Naive thymus-derived CD4-positive, alpha-beta T cell (primary cell): ENCODE results near the gene LBX2. TPM values are rescaled to one million over a fixed set of nuclear protein-coding genes. Genes with fewer than 3 reads are reported as not detected.

ENCODE experiments used
- ATAC-seq: fragments of 150-1000 bp; cut with Tn5 transposase; 2 replicates; pipeline ENCODE4 v1.10.0; 2021; ENCODE audit warnings: mild to moderate bottlenecking, moderate library complexity
- CTCF ChIA-PET: fragments of 350-600 bp; sonication (Branson Sonifier 250); formaldehyde crosslinking; loops from one replicate; lab custom pipeline; 2021; ENCODE audit warnings: antibody characterized with exemption; lab: Charles Lee
- POLR2A ChIA-PET: fragments of 350-600 bp; sonication (Branson Sonifier 250); formaldehyde crosslinking; loops from one replicate; lab custom pipeline; 2021; ENCODE audit warnings: antibody characterized with exemption, inconsistent platforms; lab: Charles Lee
- DNase-seq, 9 donors: peaks; one replicate each; pipeline versions ENCODE4 v3.0.0 to v3.0.0-alpha.2; 2020 to 2022; ENCODE audit warnings: mixed read lengths in 1 of 9
- H3K27ac ChIP-seq: one replicate; pipeline ENCODE4 v1.7.0; 2013; ENCODE audit warnings: mild to moderate bottlenecking, low read depth, low read length, moderate library complexity
- H3K27me3 ChIP-seq, 2 donors: one replicate each; pipeline ENCODE4 v1.7.0; 2013; ENCODE audit warnings: low read length in 2 of 2, mild to moderate bottlenecking in 2 of 2, moderate library complexity in 2 of 2; ENCODE audit not compliant: control insufficient read depth in 2 of 2, insufficient read depth in 2 of 2
- H3K36me3 ChIP-seq, 3 experiments: 1 replicate in 2 of 3; 2 replicates in 1 of 3; pipeline ENCODE4 v1.7.0; 2013; ENCODE audit warnings: low read length in 3 of 3, mild to moderate bottlenecking in 3 of 3, moderate library complexity in 1 of 3; ENCODE audit not compliant: insufficient read depth in 3 of 3, control insufficient read depth in 2 of 3
- H3K4me1 ChIP-seq, 2 donors: one replicate each; pipeline ENCODE4 v1.7.0; 2013; ENCODE audit warnings: low read length in 2 of 2, mild to moderate bottlenecking in 2 of 2, moderate library complexity in 1 of 2; ENCODE audit not compliant: control insufficient read depth in 2 of 2, insufficient read depth in 2 of 2
- H3K4me3 ChIP-seq: 2 replicates; pipeline ENCODE4 v1.7.0; 2013; ENCODE audit warnings: mild to moderate bottlenecking, low read length
- H3K9me3 ChIP-seq, 3 experiments: 1 replicate in 2 of 3; 2 replicates in 1 of 3; pipeline ENCODE4 v1.7.0; 2013; ENCODE audit warnings: low read length in 3 of 3; ENCODE audit not compliant: control insufficient read depth in 2 of 3
- H3K27ac Mint-ChIP-seq, 9 donors: one replicate each; pipeline ENCODE4 v1.8.0; 2020 to 2022; ENCODE audit warnings: mixed read lengths in 9 of 9, mild to moderate bottlenecking in 8 of 9, moderate library complexity in 5 of 9, inconsistent platforms in 2 of 9
- H3K27me3 Mint-ChIP-seq, 5 donors: one replicate each; pipeline ENCODE4 v1.8.0; 2021 to 2022; ENCODE audit warnings: mixed read lengths in 5 of 5, mild to moderate bottlenecking in 1 of 5
- H3K36me3 Mint-ChIP-seq, 5 donors: one replicate each; pipeline ENCODE4 v1.8.0; 2020 to 2022; ENCODE audit warnings: mixed read lengths in 5 of 5, mild to moderate bottlenecking in 3 of 5, inconsistent platforms in 1 of 5
- H3K4me1 Mint-ChIP-seq, 7 donors: one replicate each; pipeline ENCODE4 v1.8.0; 2020 to 2022; ENCODE audit warnings: mixed read lengths in 7 of 7, mild to moderate bottlenecking in 3 of 7, inconsistent platforms in 1 of 7
- H3K4me3 Mint-ChIP-seq, 10 donors: one replicate each; pipeline ENCODE4 v1.8.0; 2020 to 2022; ENCODE audit warnings: mild to moderate bottlenecking in 10 of 10, mixed read lengths in 10 of 10, moderate library complexity in 6 of 10, inconsistent platforms in 2 of 10
- H3K9me3 Mint-ChIP-seq, 11 donors: one replicate each; pipeline ENCODE4 v1.8.0; 2020 to 2022; ENCODE audit warnings: mixed read lengths in 11 of 11, mild to moderate bottlenecking in 4 of 11, inconsistent platforms in 1 of 11, moderate library complexity in 1 of 11
- intact Hi-C, 2 donors: fragments of 100-400 bp; cut with micrococcal nuclease; formaldehyde crosslinking; loops; one replicate each; pipeline ENCODE4 v1.15.1; 2023
- polyA plus RNA-seq, 2 donors: library from polyadenylated mRNA; unstranded; fragments of 300-500 nt; fragmentation: Illumina TruSeq; gene quantifications; one replicate each; pipeline ENCODE4 v1.2.3, GENCODE V29; 2021
- total RNA-seq, 6 experiments: library from RNA in 5 of 6; stranded (reverse) in 5 of 6; gene quantifications; 1 replicate in 5 of 6; 2 replicates in 1 of 6; pipeline ENCODE4 v1.2.3 and lab custom pipeline; 2021 to 2026

The LBX2 gene
- total and polyA plus RNA-seq, 7 experiments from 2014 or later = 0.44 to 0.65 TPM; not detected in 5

DNA sequence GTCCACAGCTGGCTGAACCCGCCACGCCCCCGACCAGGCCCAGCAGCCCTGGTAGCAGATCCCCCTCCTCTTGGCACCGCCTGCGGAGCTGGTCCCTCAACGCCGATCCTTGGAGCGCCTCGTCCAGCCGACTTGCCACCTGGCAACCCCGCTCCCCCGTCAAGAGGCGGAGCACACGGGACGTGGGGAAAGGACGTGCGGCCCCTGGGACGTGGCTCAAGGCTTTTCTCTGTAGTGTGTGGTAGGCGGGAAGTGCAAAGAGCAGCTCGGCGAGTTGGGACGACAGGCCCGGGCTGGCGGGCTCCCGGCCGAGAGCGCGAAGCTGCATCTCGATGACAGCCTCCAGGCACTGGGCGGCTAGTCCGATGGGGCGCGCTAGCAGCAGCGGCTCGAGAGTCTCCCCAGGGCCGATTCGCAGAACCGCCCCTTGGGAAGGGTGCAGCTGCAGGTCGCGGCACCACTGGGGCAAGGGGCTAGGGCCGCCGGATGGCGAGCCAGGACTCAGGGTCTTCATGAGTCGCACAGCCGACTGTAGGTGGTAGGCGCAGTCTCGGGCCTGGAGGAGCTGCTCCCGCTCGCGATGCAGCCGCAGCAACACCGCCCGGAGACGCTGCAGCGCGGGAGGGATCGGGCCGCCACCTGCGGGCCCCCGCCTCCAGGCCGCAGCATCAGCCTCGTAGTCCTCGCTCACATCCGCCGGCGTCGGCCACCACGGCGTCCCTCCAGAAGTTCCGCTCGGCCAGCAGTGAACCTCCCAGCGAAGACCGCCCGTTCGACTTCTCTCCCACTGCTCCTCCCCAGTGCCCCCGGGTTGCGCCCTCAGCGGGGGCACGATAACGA is 17.2 kb downstream of the LBX2 start:
- H3K4me1 Mint-ChIP-seq = peaks cover 24 to 59% (median 44%) of the 10 kb centered on the region in 7 donors

GRCh38 chr2:74481431-74481830 is 18.0 kb downstream of the LBX2 start:
- Mint-ChIP-seq H3K4me1 (peaks cover 24 to 53% (median 39%) of the 10 kb centered on the region in 7 donors), H3K9me3 (no peaks in the 10 kb centered on the region), H3K36me3 (peaks cover 4 to 21% (median 8%) of the 10 kb centered on the region in 5 donors), H3K4me3 (peak overlapping the region; percentile 91 to 100 (median 98)), H3K27me3 (no peaks in the 10 kb centered on the region), H3K27ac (peak overlapping the region in 1 of 9 donors; percentile 9)
- POLR2A ChIA-PET = interaction anchor here (0.9 to 6.9 kb wide), 14 partner anchors 7 to 117 kb away, joined by 3 to 197 read pairs (median 11); partner anchors contain the start of genes AUP1, HTRA2, INO80B and MRPL53
- Histone ChIP-seq H3K4me3 (peak overlapping the region; percentile 99), H3K27me3 (no peaks in the 10 kb centered on the region), H3K4me1 (peaks cover 22 to 26% of the 10 kb centered on the region in 2 donors), H3K27ac (peak overlapping the region; percentile 85), H3K9me3 (no peaks in the 10 kb centered on the region), H3K36me3 (peaks cover 0 to 28% (median 0%) of the 10 kb centered on the region in 3 experiments)
- DNase-seq (no peak), ATAC-seq (no peak)
- intact Hi-C loops = loop anchor here in 1 of 2 donors (10.0 kb wide), 1 partner anchor 1247 kb away; the partner anchor contains the start of genes CCT7 and PRADC1
- CTCF ChIA-PET = interaction anchor here (0.6 to 6.2 kb wide), 8 partner anchors 8 to 163 kb away, joined by 3 to 59 read pairs (median 10); partner anchors contain the start of genes MRPL53 and WBP1

More for the DNA sequence above, 17.2 kb downstream of the LBX2 start:
- Mint-ChIP-seq H3K36me3 (peaks cover 4 to 26% (median 13%) of the 10 kb centered on the region in 5 donors), H3K27me3 (no peaks in the 10 kb centered on the region), H3K4me3 (peak overlapping the region; percentile 91 to 100 (median 98)), H3K9me3 (no peaks in the 10 kb centered on the region), H3K27ac (peak overlapping the region; percentile 93 to 100 (median 99))
- CTCF ChIA-PET = interaction anchor here (0.6 to 6.2 kb wide), 16 partner anchors 9 to 162 kb away, joined by 3 to 59 read pairs (median 6); partner anchors contain the start of genes AUP1, DQX1, HTRA2 and INO80B
- POLR2A ChIA-PET = interaction anchor here (0.8 to 6.9 kb wide), 23 partner anchors 8 to 745 kb away, joined by 3 to 197 read pairs (median 4); partner anchors contain the start of genes AUP1, C2orf81, HTRA2 and INO80B
- peak in 2 of 9 donors; percentile 43 to 71 for DNase-seq
- peak; percentile 50 for ATAC-seq
- Histone ChIP-seq H3K4me1 (peaks cover 22 to 26% of the 10 kb centered on the region in 2 donors), H3K27me3 (no peaks in the 10 kb centered on the region), H3K27ac (peak overlapping the region; percentile 85), H3K9me3 (no peaks in the 10 kb centered on the region), H3K36me3 (peaks cover 0 to 32% (median 0%) of the 10 kb centered on the region in 3 experiments), H3K4me3 (peak overlapping the region; percentile 99)
- intact Hi-C loops = loop anchor here (2.0 to 10.0 kb wide), 3 partner anchors 47 to 1247 kb away; partner anchors contain the start of genes AUP1 (in 1 of the 2), CCT7 (in 1 of the 2), HTRA2 (in 1 of the 2) and PRADC1 (in 1 of the 2)

DNA sequence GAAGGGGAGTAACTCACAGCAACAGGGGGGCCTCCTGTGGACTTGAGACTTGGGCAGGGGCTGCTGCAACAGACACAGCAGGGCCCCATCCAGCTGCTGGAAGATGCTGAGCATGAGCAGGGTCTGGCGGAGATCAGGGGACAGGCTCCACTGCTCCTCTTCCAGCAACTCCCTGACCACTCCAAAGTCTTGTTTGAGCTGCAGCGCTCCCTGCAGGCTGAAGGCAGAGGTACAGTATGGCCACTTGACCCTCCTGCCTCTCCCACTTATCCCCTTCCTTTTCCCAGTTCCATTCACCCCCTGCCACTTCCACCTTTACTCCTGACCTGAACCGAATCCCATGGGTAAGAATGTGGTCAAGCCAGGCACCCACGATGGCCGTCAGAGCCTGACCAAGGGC is 24.5 kb downstream of the LBX2 start:
- H3K9me3 ChIP-seq = no peaks in the 10 kb centered on the region
- ATAC-seq (no peak), DNase-seq (no peak)
- peaks cover 12 to 40% (median 31%) of the 10 kb centered on the region in 7 donors for H3K4me1 Mint-ChIP-seq
- H3K4me3 ChIP-seq = no peak overlapping the region
- H3K27ac Mint-ChIP-seq = peak overlapping the region in 1 of 9 donors; percentile 14
- POLR2A ChIA-PET = interaction anchor here (1.7 to 6.6 kb wide), 2 partner anchors 7 to 17 kb away, joined by 12 to 177 read pairs; partner anchors contain the start of genes CCDC142, INO80B, TTC31 and WBP1
- no peaks in the 10 kb centered on the region for H3K27me3 ChIP-seq
- H3K27me3 Mint-ChIP-seq = no peaks in the 10 kb centered on the region
- H3K4me1 ChIP-seq = peaks cover 14 to 19% of the 10 kb centered on the region in 2 donors
- H3K9me3 Mint-ChIP-seq = peaks cover 0 to 7% (median 0%) of the 10 kb centered on the region in 11 donors
- H3K36me3 ChIP-seq = peaks cover 0 to 18% (median 4%) of the 10 kb centered on the region in 3 experiments
- H3K36me3 Mint-ChIP-seq = peaks cover 0 to 32% (median 9%) of the 10 kb centered on the region in 5 donors
- intact Hi-C loops = no loop called here
- no peak overlapping the region for H3K27ac ChIP-seq
- H3K4me3 Mint-ChIP-seq = no peak overlapping the region
- CTCF ChIA-PET = interaction anchor here (0.8 to 1.6 kb wide), 3 partner anchors 17 to 20 kb away, joined by 3 to 4 read pairs (median 3); partner anchors contain the start of genes INO80B and WBP1

- Histone ChIP-seq H3K36me3 (peaks cover 0 to 14% (median 4%) of the 10 kb centered on the region in 3 experiments), H3K9me3 (no peaks in the 10 kb centered on the region), H3K27me3 (no peaks in the 10 kb centered on the region), H3K4me3 (no peak overlapping the region), H3K27ac (no peak overlapping the region), H3K4me1 (peaks cover 14 to 19% of the 10 kb centered on the region in 2 donors)
- peak overlapping the region in 2 of 9 donors; percentile 14 to 38 for H3K27ac Mint-ChIP-seq
- no peak for DNase-seq
- peaks cover 12 to 40% (median 33%) of the 10 kb centered on the region in 7 donors for H3K4me1 Mint-ChIP-seq
- CTCF ChIA-PET = interaction anchor here (0.8 to 1.6 kb wide), 3 partner anchors 16 to 19 kb away, joined by 3 to 4 read pairs (median 3); partner anchors contain the start of genes INO80B and WBP1
- H3K36me3 Mint-ChIP-seq = peaks cover 0 to 28% (median 9%) of the 10 kb centered on the region in 5 donors
- peaks cover 0 to 7% (median 0%) of the 10 kb centered on the region in 11 donors for H3K9me3 Mint-ChIP-seq
- intact Hi-C loops = no loop called here
- ATAC-seq = no peak
- peak overlapping the region in 2 of 10 donors; percentile 48 to 88 for H3K4me3 Mint-ChIP-seq
- H3K27me3 Mint-ChIP-seq = no peaks in the 10 kb centered on the region
- POLR2A ChIA-PET = interaction anchor here (1.3 to 6.6 kb wide), 3 partner anchors 8 to 61 kb away, joined by 5 to 177 read pairs (median 12); partner anchors contain the start of genes CCDC142, INO80B, TTC31 and WBP1
Measured at GRCh38 chr2:74474481-74474880, 24.9 kb downstream of the LBX2 start.

DNA sequence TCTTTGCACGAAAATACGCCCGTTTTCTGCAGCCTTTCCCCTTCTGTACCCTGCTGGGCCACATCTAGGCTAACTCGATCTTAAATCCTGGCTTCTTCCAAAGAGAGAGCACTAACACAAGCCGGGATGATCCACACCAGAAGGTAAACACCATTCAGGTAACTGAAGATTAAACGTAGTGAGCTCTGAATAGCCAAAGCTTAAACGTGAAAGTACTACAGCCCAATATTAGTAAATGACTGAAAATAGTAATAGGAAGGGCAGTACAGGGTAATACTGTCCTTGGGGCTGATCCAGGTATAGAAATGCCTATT is 26.5 kb downstream of the LBX2 start:
- Mint-ChIP-seq H3K36me3 (peaks cover 0 to 28% (median 9%) of the 10 kb centered on the region in 5 donors), H3K27ac (peak overlapping the region; percentile 94 to 99 (median 98)), H3K4me3 (peak overlapping the region; percentile 88 to 99 (median 98)), H3K27me3 (no peaks in the 10 kb centered on the region), H3K4me1 (peaks cover 12 to 35% (median 29%) of the 10 kb centered on the region in 7 donors), H3K9me3 (peaks cover 0 to 7% (median 0%) of the 10 kb centered on the region in 11 donors)
- no peaks in the 10 kb centered on the region for H3K9me3 ChIP-seq
- peak overlapping the region; percentile 91 for H3K27ac ChIP-seq
- H3K27me3 ChIP-seq = no peaks in the 10 kb centered on the region
- ChIA-PET CTCF (interaction anchor here (1.0 to 2.2 kb wide), 5 partner anchors 9 to 116 kb away, joined by 3 to 15 read pairs (median 5); partner anchors contain the start of genes CCDC142, INO80B and TTC31), POLR2A (interaction anchor here (0.7 to 6.6 kb wide), 12 partner anchors 9 to 114 kb away, joined by 3 to 177 read pairs (median 4); partner anchors contain the start of genes CCDC142, INO80B, PCGF1 and TTC31)
- peaks cover 0 to 14% (median 4%) of the 10 kb centered on the region in 3 experiments for H3K36me3 ChIP-seq
- H3K4me1 ChIP-seq = peaks cover 14 to 19% of the 10 kb centered on the region in 2 donors
- peak overlapping the region; percentile 89 for H3K4me3 ChIP-seq
- ATAC-seq (no peak), DNase-seq (no peak)
- intact Hi-C loops = loop anchor here (1.0 kb wide), 7 partner anchors 9 to 114 kb away; partner anchors contain the start of genes AUP1 (in 2 of the 2), HTRA2 (in 2 of the 2), TTC31 (in 2 of the 2) and WBP1 (in 2 of the 2)
